A549 (cell line): ENCODE data around the gene CD5L. TPM values are rescaled to one million over a fixed set of nuclear protein-coding genes. Genes with fewer than 3 reads are reported as not detected.

Experiments
- ATAC-seq, 2 experiments: fragments of 200-7000 bp in 1 of 2; fragments of >200 bp in 1 of 2; cut with Nextera tagmentation in 1 of 2; cut with Tn5 transposase in 1 of 2; 3 replicates each; pipeline versions ENCODE4 v1.8.0 to v1.9.1; 2018 to 2020; ENCODE audit warnings: mild to moderate bottlenecking in 1 of 2, moderate library complexity in 1 of 2
- CTCF ChIA-PET: fragments of 300-600 bp; sonication (Branson Sonifier 250); formaldehyde crosslinking; extraction: SDS; loops from one replicate; lab custom pipeline; 2021; ENCODE audit warnings: antibody characterized with exemption, inconsistent platforms; lab: Yijun Ruan, JAX
- POLR2A ChIA-PET: fragments of 350-600 bp; formaldehyde crosslinking; extraction: SDS; loops from one replicate; lab custom pipeline; 2021; ENCODE audit warnings: antibody characterized with exemption, inconsistent platforms; lab: Yijun Ruan, JAX
- DNase-seq, 2 experiments: peaks; one replicate each; pipeline versions ENCODE4 v3.0.0 to v3.0.0-alpha.2; 2011 to 2016; ENCODE audit warnings: low read depth in 1 of 2, low spot score in 1 of 2
- FAIRE-seq: peaks from 2 replicates; lab custom pipeline; 2011; peaks lifted over from hg19 to GRCh38; lab: Jason Lieb, UNC
- H3K27ac ChIP-seq, 2 experiments: fragments of >200 bp; sonication (Bioruptor Twin); formaldehyde crosslinking; 3 replicates each; pipeline ENCODE4 v1.5.1; 2016 to 2017
- H3K4me1 ChIP-seq: fragments of >200 bp; sonication (Bioruptor Twin); formaldehyde crosslinking; 3 replicates; pipeline ENCODE4 v1.6.1; 2016
- H3K4me2 ChIP-seq: fragments of >200 bp; sonication (Bioruptor Twin); formaldehyde crosslinking; 3 replicates; pipeline ENCODE4 v1.6.1; 2016
- H3K4me3 ChIP-seq: fragments of >200 bp; sonication (Bioruptor Twin); formaldehyde crosslinking; 3 replicates; pipeline ENCODE4 v1.5.1; 2016
- H3K9me3 ChIP-seq: fragments of >200 bp; sonication (Bioruptor Twin); formaldehyde crosslinking; 3 replicates; pipeline ENCODE4 v1.6.1; 2016
- CBX8 ChIP-seq: fragments of 200-600 bp; sonication (generic); IDR thresholded peaks from 2 replicates; pipeline ENCODE4 v1.6.1; 2016
- CEBPB ChIP-seq, 2 experiments: fragments of >200 bp in 1 of 2; sonication (Bioruptor Twin) in 1 of 2; formaldehyde crosslinking in 1 of 2; IDR thresholded peaks; 2 replicates each; pipeline ENCODE4 v1.6.1; 2012 to 2016
- FOSB ChIP-seq: fragments of 250-450 bp; sonication (Bioruptor Pico); IDR thresholded peaks from 2 replicates; pipeline ENCODE4 v1.5.0; 2020; ENCODE audit warnings: mild to moderate bottlenecking, moderate library complexity
- FOXS1 ChIP-seq: fragments of 250-450 bp; sonication (Bioruptor Pico); IDR thresholded peaks from 2 replicates; pipeline ENCODE4 v1.5.0; 2020; ENCODE audit warnings: mild to moderate bottlenecking, moderate library complexity
- HDAC2 ChIP-seq: fragments of 200-600 bp; sonication (generic); IDR thresholded peaks from 2 replicates; pipeline ENCODE4 v1.6.1; 2016
- HOXB5 ChIP-seq: fragments of 250-450 bp; sonication (Bioruptor Pico); IDR thresholded peaks from 2 replicates; pipeline ENCODE4 v1.5.0; 2020; ENCODE audit warnings: mild to moderate bottlenecking, moderate library complexity
- KDM5A ChIP-seq: fragments of 200-600 bp; sonication (generic); IDR thresholded peaks from 2 replicates; pipeline ENCODE4 v1.6.1; 2016; ENCODE audit warnings: antibody characterized with exemption, mild to moderate bottlenecking
- MYC ChIP-seq: IDR thresholded peaks from 2 replicates; pipeline ENCODE4 v1.6.1; 2012; ENCODE audit warnings: mild to moderate bottlenecking, inconsistent platforms, low read length, improper control_type of control experiment, borderline replicate concordance
- NFE2L2 ChIP-seq: fragments of 150-350 bp; conservative IDR thresholded peaks from 2 replicates; pipeline ENCODE4 v1.6.1; 2014; ENCODE audit warnings: low read length
- NPAS2 ChIP-seq: fragments of 250-450 bp; sonication (Bioruptor Pico); IDR thresholded peaks from 2 replicates; pipeline ENCODE4 v1.8.0; 2022; ENCODE audit warnings: mild to moderate bottlenecking, moderate library complexity, borderline replicate concordance
- NR3C1 ChIP-seq: fragments of >200 bp; sonication (Bioruptor Twin); formaldehyde crosslinking; IDR thresholded peaks from 3 replicates; pipeline ENCODE4 v1.6.1; 2017
- POLR2AphosphoS2 ChIP-seq: conservative IDR thresholded peaks from 2 replicates; pipeline ENCODE4 v1.6.1; 2012; ENCODE audit warnings: low read length, improper control_type of control experiment, inconsistent platforms
- RCOR1 ChIP-seq: fragments of 150-350 bp; IDR thresholded peaks from 2 replicates; pipeline ENCODE4 v1.6.1; 2014; ENCODE audit warnings: antibody characterized with exemption, low read length, low read depth
- RFX5 ChIP-seq: fragments of 450-650 bp; IDR thresholded peaks from 2 replicates; pipeline ENCODE4 v1.7.1; 2014; ENCODE audit warnings: antibody characterized with exemption, mild to moderate bottlenecking, moderate library complexity
- TP53 ChIP-seq: fragments of 250-450 bp; sonication (Bioruptor Pico); IDR thresholded peaks from 2 replicates; pipeline ENCODE4 v1.5.0; 2021; ENCODE audit warnings: mild to moderate bottlenecking, moderate library complexity
- ZC3H11A ChIP-seq: fragments of 450-650 bp; IDR thresholded peaks from 2 replicates; pipeline ENCODE4 v1.6.1; 2014; ENCODE audit warnings: antibody characterized with exemption, mild to moderate bottlenecking
- ZSCAN20 ChIP-seq: fragments of 250-450 bp; sonication (Bioruptor Pico); IDR thresholded peaks from 2 replicates; pipeline ENCODE4 v1.8.0; 2022; ENCODE audit warnings: mild to moderate bottlenecking, moderate library complexity
- WGBS: methylation state at CpG from one replicate; pipeline ENCODE4 v1.1.6; 2017; ENCODE audit errors: missing lambda C conversion rate; 5-methylcytosine and 5-hydroxymethylcytosine counted together
- polyA plus RNA-seq, 4 experiments: library from polyadenylated mRNA; depleted of rRNA in 3 of 4; stranded (reverse); fragments of >200 nt; fragmentation: RNase III in 1 of 4; extraction: RNeasy Plus Mini Kit Qiagen cat#74134 plus additional on column Dnase treatment in 1 of 4; gene quantifications; 2 replicates in 3 of 4; 3 replicates in 1 of 4; pipeline ENCODE4 v1.2.3, GENCODE V29; 2011 to 2017
- TF ChIP-seq, protein P1 (sequence below): fragments of >200 bp; sonication (Bioruptor Twin); formaldehyde crosslinking; IDR thresholded peaks from 2 replicates; pipeline ENCODE4 v1.6.1; 2016
- TF ChIP-seq, protein P2 (sequence below): IDR thresholded peaks from 2 replicates; pipeline ENCODE4 v1.6.1; 2012; ENCODE audit warnings: low read depth, borderline replicate concordance
- TF ChIP-seq, protein P3 (sequence below): IDR thresholded peaks from 2 replicates; pipeline ENCODE4 v1.6.1; 2012
- TF ChIP-seq, protein P4 (sequence below): fragments of >200 bp; sonication (Bioruptor Twin); formaldehyde crosslinking; IDR thresholded peaks from 3 replicates; pipeline ENCODE4 v1.5.1; 2016
- TF ChIP-seq, protein P5 (sequence below): IDR thresholded peaks from 2 replicates; pipeline ENCODE4 v1.6.1; 2012

Gene CD5L
- polyA plus RNA-seq, 2 of the 4 experiments (the other 2 are of a cell fraction) = not detected

DNA sequence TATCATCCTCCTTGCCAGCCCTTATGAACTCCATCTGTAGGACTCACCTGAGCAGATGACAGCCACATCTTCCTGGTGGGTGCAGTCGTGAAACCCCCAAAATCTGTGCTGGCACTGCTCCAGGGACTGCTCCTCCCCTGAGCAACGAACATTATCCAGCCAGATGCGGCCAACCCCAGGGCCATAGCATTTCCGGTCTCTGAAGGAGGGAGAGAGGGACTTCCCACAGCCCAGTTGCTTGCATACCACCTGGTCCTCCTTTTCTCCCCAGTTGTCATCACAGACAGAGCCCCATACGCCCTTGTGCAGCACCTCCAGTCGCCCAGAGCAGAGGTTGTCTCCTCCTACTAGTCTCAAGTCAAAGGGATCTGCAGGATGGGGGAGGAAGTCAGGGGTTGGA, 8.5 kb downstream of the CD5L start:
- TF ChIP-seq POLR2AphosphoS2 (no peak), TP53 (no peak), CBX8 (no peak), FOXS1 (CRISPR knock-in tag) (no peak), ZSCAN20 (no peak), RCOR1 (no peak), HOXB5 (no peak), ZC3H11A (no peak), CEBPB (IDR thresholded peaks at IDR 0.05) (no peak)
- TF ChIP-seq, protein P1, sequence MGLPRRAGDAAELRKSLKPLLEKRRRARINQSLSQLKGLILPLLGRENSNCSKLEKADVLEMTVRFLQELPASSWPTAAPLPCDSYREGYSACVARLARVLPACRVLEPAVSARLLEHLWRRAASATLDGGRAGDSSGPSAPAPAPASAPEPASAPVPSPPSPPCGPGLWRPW = no peak
- H3K9me3 ChIP-seq = no peaks in the 10 kb centered on the region
- FAIRE-seq (no peak), DNase-seq (no peak), ATAC-seq (no peak)
- 8% methylated on average over 6 of the region's 6 CpGs for WGBS
- POLR2A ChIA-PET = no interaction called here
- H3K4me1 ChIP-seq = no peaks in the 10 kb centered on the region
- CTCF ChIA-PET = no interaction called here
- H3K4me3 ChIP-seq = no peak overlapping the region
- no peak overlapping the region for H3K4me2 ChIP-seq
- H3K27ac ChIP-seq = no peak overlapping the region

DNA sequence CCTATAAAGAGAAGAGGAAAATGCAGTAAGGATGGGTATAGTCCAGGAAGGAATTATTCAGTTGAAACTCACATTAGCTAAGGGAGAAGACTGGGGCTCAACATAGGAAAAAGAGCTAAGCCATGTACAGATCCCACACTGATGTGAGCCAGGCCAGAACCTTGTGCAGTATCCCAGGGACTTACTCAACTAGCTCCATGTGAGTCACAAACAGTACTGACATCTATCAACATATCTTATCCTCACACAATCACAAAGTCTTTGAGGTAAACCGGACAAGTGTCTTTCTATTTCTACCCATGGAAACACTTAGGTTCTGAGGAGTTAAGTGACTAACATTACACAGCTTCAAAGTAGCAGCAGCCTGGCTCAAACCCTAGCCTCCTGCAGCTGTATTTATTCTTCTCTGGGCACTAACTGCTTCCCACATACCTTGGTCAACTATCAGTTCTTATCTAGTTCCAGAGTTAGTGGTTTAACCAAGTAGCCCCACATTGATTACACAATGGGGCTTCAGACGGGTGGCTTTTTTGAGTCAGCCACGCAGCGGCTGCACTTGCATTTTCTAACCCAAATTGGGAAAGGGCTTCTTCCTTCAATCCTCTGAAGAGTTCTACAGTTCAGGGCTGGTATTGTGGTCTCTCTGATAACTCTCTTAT, 9.5 kb downstream of the CD5L start:
- no peak for DNase-seq
- no peak for ATAC-seq
- ChIA-PET POLR2A (no interaction called here), CTCF (no interaction called here)
- H3K27ac ChIP-seq = no peak overlapping the region
- H3K4me1 ChIP-seq = no peaks in the 10 kb centered on the region
- H3K4me2 ChIP-seq = no peak overlapping the region
- no peaks in the 10 kb centered on the region for H3K9me3 ChIP-seq
- no peak overlapping the region for H3K4me3 ChIP-seq
- TF ChIP-seq FOSB (CRISPR knock-in tag) (no peak), HOXB5 (no peak), MYC (no peak)
- TF ChIP-seq, protein P2, sequence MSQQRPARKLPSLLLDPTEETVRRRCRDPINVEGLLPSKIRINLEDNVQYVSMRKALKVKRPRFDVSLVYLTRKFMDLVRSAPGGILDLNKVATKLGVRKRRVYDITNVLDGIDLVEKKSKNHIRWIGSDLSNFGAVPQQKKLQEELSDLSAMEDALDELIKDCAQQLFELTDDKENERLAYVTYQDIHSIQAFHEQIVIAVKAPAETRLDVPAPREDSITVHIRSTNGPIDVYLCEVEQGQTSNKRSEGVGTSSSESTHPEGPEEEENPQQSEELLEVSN = no peak
- WGBS = 10% methylated on average over 4 of the region's 4 CpGs
- FAIRE-seq = no peak

DNA sequence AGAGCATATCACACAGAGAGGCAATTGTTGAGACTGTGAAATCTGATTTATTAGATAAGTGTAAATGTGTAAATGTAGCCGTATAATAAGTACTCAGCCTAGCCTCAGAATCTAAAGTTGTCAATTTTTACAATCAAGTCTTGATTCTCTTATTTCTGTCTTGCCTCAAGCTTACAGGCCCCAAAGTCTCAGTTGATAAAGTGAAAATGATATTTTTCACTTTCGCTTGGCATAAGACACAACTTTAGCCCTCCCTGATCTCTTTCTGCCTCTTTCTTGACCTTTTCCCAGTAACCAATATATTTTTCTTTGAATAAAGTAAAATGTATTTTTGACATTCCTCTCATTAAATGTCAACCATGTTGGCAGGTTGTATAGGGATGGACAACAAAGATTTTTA, 10.7 kb downstream of the CD5L start:
- Histone ChIP-seq H3K4me2 (no peak overlapping the region), H3K27ac (no peak overlapping the region), H3K4me3 (no peak overlapping the region), H3K4me1 (no peaks in the 10 kb centered on the region), H3K9me3 (no peaks in the 10 kb centered on the region)
- ATAC-seq (no peak), DNase-seq (no peak), FAIRE-seq (no peak)
- ChIA-PET POLR2A (no interaction called here), CTCF (no interaction called here)
- TF ChIP-seq NPAS2 (CRISPR knock-in tag) (no peak), NR3C1 (no peak), KDM5A (no peak), RFX5 (no peak), NFE2L2 (no peak), HDAC2 (no peak)
- TF ChIP-seq, protein P3, sequence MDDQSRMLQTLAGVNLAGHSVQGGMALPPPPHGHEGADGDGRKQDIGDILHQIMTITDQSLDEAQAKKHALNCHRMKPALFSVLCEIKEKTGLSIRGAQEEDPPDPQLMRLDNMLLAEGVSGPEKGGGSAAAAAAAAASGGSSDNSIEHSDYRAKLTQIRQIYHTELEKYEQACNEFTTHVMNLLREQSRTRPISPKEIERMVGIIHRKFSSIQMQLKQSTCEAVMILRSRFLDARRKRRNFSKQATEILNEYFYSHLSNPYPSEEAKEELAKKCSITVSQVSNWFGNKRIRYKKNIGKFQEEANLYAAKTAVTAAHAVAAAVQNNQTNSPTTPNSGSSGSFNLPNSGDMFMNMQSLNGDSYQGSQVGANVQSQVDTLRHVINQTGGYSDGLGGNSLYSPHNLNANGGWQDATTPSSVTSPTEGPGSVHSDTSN = no peak
- TF ChIP-seq, protein P4, sequence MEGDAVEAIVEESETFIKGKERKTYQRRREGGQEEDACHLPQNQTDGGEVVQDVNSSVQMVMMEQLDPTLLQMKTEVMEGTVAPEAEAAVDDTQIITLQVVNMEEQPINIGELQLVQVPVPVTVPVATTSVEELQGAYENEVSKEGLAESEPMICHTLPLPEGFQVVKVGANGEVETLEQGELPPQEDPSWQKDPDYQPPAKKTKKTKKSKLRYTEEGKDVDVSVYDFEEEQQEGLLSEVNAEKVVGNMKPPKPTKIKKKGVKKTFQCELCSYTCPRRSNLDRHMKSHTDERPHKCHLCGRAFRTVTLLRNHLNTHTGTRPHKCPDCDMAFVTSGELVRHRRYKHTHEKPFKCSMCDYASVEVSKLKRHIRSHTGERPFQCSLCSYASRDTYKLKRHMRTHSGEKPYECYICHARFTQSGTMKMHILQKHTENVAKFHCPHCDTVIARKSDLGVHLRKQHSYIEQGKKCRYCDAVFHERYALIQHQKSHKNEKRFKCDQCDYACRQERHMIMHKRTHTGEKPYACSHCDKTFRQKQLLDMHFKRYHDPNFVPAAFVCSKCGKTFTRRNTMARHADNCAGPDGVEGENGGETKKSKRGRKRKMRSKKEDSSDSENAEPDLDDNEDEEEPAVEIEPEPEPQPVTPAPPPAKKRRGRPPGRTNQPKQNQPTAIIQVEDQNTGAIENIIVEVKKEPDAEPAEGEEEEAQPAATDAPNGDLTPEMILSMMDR = no peak
- TF ChIP-seq, protein P5, sequence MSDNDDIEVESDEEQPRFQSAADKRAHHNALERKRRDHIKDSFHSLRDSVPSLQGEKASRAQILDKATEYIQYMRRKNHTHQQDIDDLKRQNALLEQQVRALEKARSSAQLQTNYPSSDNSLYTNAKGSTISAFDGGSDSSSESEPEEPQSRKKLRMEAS = no peak
- WGBS = 19% methylated on average over 2 of the region's 2 CpGs
